Lower leg skin (tissue), 4 donors: ENCODE measurements around the gene CLEC4M. TPM values are rescaled to one million over a fixed set of nuclear protein-coding genes. Genes with fewer than 3 reads are reported as not detected.

ENCODE experiments used
- DNase-seq, 2 donors: peaks; one replicate each; pipeline ENCODE4 v3.0.0-alpha.2; 2019; ENCODE audit warnings: low spot score in 2 of 2
- H3K4me3 ChIP-seq: fragments of 200-600 bp; sonication (generic); 2 replicates; pipeline ENCODE4 v1.5.1; 2017; ENCODE audit warnings: mild to moderate bottlenecking, low read depth; ENCODE audit not compliant: poor library complexity, severe bottlenecking
- POLR2A ChIP-seq, 2 donors: fragments of 450-650 bp; IDR thresholded peaks; one replicate each; pipeline ENCODE4 v1.6.1; 2016 to 2017; ENCODE audit warnings: antibody characterized with exemption in 2 of 2, mild to moderate bottlenecking in 1 of 2, moderate library complexity in 1 of 2
- WGBS, 2 donors: methylation state at CpG; one replicate each; pipeline ENCODE4 v1.1.5; 2018; 5-methylcytosine and 5-hydroxymethylcytosine counted together
- intact Hi-C: fragments of 100-400 bp; cut with DNase I; formaldehyde crosslinking; loops from one replicate; pipeline ENCODE4 v1.15.0; 2023; ENCODE audit warnings: low total_unique reads
- total RNA-seq, 4 donors: library from RNA; depleted of rRNA; stranded (reverse); fragments of >200 nt; gene quantifications; one replicate each; pipeline ENCODE4 v1.1.0, GENCODE V29; 2016
- TF ChIP-seq, protein P1 (sequence below), 3 donors: fragments of 450-650 bp; IDR thresholded peaks; one replicate each; pipeline ENCODE4 v1.5.1; 2016; ENCODE audit warnings: antibody characterized with exemption in 3 of 3, mild to moderate bottlenecking in 3 of 3, moderate library complexity in 2 of 3

The CLEC4M gene
- total RNA-seq, 4 donors from 2014 or later, result not detected

GRCh38 chr19:7801020-7801570, 38.1 kb downstream of the CLEC4M start:
- DNase-seq, result no peak
- 61 to 66% methylated on average over 17 of the region's 17 CpGs for WGBS, 2 donors
- intact Hi-C loops, result no loop called here
- TF ChIP-seq POLR2A (IDR thresholded peaks at IDR 0.05), result no peak
- TF ChIP-seq, protein P1, sequence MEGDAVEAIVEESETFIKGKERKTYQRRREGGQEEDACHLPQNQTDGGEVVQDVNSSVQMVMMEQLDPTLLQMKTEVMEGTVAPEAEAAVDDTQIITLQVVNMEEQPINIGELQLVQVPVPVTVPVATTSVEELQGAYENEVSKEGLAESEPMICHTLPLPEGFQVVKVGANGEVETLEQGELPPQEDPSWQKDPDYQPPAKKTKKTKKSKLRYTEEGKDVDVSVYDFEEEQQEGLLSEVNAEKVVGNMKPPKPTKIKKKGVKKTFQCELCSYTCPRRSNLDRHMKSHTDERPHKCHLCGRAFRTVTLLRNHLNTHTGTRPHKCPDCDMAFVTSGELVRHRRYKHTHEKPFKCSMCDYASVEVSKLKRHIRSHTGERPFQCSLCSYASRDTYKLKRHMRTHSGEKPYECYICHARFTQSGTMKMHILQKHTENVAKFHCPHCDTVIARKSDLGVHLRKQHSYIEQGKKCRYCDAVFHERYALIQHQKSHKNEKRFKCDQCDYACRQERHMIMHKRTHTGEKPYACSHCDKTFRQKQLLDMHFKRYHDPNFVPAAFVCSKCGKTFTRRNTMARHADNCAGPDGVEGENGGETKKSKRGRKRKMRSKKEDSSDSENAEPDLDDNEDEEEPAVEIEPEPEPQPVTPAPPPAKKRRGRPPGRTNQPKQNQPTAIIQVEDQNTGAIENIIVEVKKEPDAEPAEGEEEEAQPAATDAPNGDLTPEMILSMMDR (IDR thresholded peaks at IDR 0.05), result no peak
- no peak overlapping the region for H3K4me3 ChIP-seq

GRCh38 chr19:7806234-7806633, 43.2 kb downstream of the CLEC4M start:
- no peak for DNase-seq
- H3K4me3 ChIP-seq, result no peak overlapping the region
- WGBS, 2 donors, result 58 to 64% methylated on average over 3 of the region's 3 CpGs
- no peak for TF ChIP-seq POLR2A (IDR thresholded peaks at IDR 0.05)
- TF ChIP-seq, protein P1 (IDR thresholded peaks at IDR 0.05), result no peak
- intact Hi-C loops, result no loop called here

DNA sequence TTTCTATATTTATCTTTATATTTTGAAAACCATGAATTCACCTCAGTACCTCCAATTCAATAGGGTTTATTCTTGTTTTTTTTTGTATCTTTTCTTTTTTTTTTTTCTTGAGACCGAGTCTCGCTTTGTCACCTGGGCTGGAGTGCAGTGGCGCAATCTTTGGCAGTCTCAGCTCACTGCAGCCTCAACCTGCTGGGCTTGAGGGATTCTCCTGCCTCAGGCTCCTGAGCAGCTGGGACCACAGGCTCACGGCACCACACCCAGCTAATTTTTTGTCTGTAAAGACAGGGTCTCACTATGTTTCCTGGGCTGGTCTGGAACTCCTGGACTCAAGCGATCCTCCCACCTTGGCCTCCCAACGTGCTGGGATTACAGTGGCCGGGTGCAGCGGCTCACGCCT, 43.8 kb downstream of the CLEC4M start:
- TF ChIP-seq, protein P1 (IDR thresholded peaks at IDR 0.05), result no peak
- no peak for TF ChIP-seq POLR2A (IDR thresholded peaks at IDR 0.05)
- H3K4me3 ChIP-seq, result no peak overlapping the region
- 70 to 79% methylated on average over 9 of the region's 9 CpGs for WGBS, 2 donors
- intact Hi-C loops, result no loop called here
- DNase-seq, result no peak

GRCh38 chr19:7808108-7808507, 45.1 kb downstream of the CLEC4M start:
- no peak for DNase-seq
- intact Hi-C loops, result no loop called here
- WGBS, 2 donors, result 75 to 81% methylated on average over 5 of the region's 5 CpGs
- TF ChIP-seq, protein P1 (IDR thresholded peaks at IDR 0.05), result no peak
- no peak for TF ChIP-seq POLR2A (IDR thresholded peaks at IDR 0.05)
- no peak overlapping the region for H3K4me3 ChIP-seq

GRCh38 chr19:7811989-7812388, 48.9 kb downstream of the CLEC4M start:
- H3K4me3 ChIP-seq, result no peak overlapping the region

More at GRCh38 chr19:7811989-7812388, 48.9 kb downstream of the CLEC4M start:
- 39 to 49% methylated on average over 2 of the region's 2 CpGs for WGBS, 2 donors
- no peak for DNase-seq
- no peak for TF ChIP-seq POLR2A (IDR thresholded peaks at IDR 0.05)
- TF ChIP-seq, protein P1 (IDR thresholded peaks at IDR 0.05), result no peak
- intact Hi-C loops, result no loop called here
